RWPE1 (cell line): Measurements from ENCODE around the gene KRT83.

ENCODE experiments used
- CTCF ChIA-PET: fragments of 350-600 bp; sonication (Branson Sonifier 250); formaldehyde crosslinking; extraction: SDS; loops from one replicate; lab custom pipeline; 2021; lab: Yijun Ruan, JAX
- POLR2A ChIA-PET: fragments of 400-600 bp; formaldehyde crosslinking; extraction: SDS; loops from one replicate; lab custom pipeline; 2020; ENCODE audit warnings: antibody characterized with exemption; ENCODE audit not compliant: low non-redundant PET; lab: Yijun Ruan, JAX
- DNase-seq: peaks from one replicate; pipeline ENCODE4 v3.0.0; 2012; ENCODE audit warnings: low spot score
- H3K27ac ChIP-seq: fragments of 450-650 bp; 2 replicates; pipeline ENCODE4 v1.5.1; 2017
- TF ChIP-seq, protein P1 (sequence below): fragments of 450-650 bp; conservative IDR thresholded peaks from 2 replicates; pipeline ENCODE4 v1.5.1; 2017; ENCODE audit warnings: low read depth, mild to moderate bottlenecking

The KRT83 gene

DNA sequence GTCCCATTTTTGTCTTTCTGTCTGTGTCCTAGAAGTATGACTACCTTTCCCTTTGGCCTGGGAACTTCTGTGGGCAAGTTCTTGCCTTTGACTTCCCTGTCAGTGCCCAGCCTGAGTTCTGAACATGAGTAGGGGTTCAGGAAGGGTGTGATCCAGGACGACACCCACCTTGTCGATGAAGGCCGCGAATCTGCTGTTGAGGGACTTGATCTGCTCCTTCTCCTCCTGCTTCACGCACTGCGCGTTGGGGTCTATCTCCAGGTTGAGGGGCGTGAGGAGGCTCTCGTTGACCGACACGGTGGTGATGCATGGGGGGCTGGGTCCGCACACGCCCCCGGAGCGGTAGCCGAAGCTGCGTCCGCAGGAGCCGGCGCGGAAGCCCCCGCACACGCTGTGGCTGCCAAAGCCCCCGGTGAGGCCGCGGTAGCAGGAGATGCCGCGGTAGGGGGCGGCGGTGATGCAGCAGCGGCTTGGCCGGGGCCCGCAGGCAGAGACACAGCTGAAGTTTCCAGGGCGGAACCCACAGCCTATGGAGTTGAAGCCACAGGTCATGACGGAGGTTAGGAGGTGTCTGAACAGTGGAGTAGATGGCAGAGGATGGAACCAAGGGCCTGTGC lies at the start of gene KRT83:
Gene KRT83 (minus strand): TSS at position 615 of the 617 bp plus-strand sequence. CDS start 63 bp downstream, at position 552.
- TF ChIP-seq, protein P1, sequence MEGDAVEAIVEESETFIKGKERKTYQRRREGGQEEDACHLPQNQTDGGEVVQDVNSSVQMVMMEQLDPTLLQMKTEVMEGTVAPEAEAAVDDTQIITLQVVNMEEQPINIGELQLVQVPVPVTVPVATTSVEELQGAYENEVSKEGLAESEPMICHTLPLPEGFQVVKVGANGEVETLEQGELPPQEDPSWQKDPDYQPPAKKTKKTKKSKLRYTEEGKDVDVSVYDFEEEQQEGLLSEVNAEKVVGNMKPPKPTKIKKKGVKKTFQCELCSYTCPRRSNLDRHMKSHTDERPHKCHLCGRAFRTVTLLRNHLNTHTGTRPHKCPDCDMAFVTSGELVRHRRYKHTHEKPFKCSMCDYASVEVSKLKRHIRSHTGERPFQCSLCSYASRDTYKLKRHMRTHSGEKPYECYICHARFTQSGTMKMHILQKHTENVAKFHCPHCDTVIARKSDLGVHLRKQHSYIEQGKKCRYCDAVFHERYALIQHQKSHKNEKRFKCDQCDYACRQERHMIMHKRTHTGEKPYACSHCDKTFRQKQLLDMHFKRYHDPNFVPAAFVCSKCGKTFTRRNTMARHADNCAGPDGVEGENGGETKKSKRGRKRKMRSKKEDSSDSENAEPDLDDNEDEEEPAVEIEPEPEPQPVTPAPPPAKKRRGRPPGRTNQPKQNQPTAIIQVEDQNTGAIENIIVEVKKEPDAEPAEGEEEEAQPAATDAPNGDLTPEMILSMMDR: no peak
- H3K27ac ChIP-seq: no peak within 1 kb of the TSS
- POLR2A ChIA-PET: no interaction called here
- DNase-seq: no peak
- CTCF ChIA-PET: interaction anchor here (0.6 to 1.1 kb wide), 2 partner anchors 43 to 177 kb away, joined by 3 to 5 read pairs; no protein-coding TSS in a partner anchor

DNA sequence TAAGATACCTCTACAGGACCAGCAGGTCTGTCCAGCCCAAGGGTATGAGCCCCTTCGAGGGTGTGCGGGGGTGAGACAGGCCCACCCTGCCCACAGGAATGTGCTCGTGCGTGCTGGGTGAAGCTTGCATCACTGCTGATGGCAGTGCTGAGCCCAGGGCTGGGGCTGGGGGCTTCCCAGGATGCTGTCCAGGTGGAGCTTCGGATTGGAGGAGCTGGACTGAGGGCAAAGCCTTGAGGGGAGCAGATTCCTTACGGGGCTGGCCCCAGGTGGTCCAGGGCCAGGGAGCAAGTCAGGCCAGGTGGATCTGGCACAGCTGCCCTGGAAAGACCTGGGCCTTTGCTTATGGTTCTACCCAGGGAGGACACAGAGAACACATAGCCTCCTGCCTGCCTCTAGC lies 48.6 kb upstream of the KRT83 start:
- TF ChIP-seq, protein P1: no peak
- CTCF ChIA-PET: interaction anchor here (0.7 to 1.7 kb wide), 4 partner anchors 42 to 516 kb away, joined by 3 to 5 read pairs (median 4); no protein-coding TSS in a partner anchor
- DNase-seq: no peak
- POLR2A ChIA-PET: no interaction called here
- H3K27ac ChIP-seq: no peak overlapping the region

DNA sequence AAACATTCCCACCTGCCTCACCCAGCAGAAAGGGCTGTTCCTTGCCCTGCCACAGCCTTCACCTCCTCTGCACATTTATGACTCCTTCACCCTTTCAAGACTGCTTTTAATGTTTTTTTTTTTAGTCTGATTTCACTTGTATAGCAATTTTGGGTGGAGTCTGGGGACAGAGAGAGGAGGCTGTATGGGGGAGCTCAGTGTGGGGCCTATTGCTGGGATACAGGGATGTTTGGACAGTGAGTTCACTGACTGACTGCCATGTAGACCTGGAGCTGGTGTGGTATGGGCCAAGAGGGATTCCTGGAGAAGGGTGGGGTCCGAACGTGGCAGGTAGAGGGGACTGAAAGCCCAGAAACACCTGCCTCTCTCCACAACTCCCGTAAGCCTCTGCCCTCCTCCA lies 48.0 kb upstream of the KRT83 start:
- CTCF ChIA-PET: interaction anchor here (0.7 to 1.5 kb wide), 3 partner anchors 42 to 510 kb away, joined by 3 to 5 read pairs (median 4); no protein-coding TSS in a partner anchor
- TF ChIP-seq, protein P1: no peak
- DNase-seq: no peak
- H3K27ac ChIP-seq: no peak overlapping the region
- POLR2A ChIA-PET: interaction anchor here (0.7 kb wide), 1 partner anchor 183 kb away, joined by 3 read pairs; no protein-coding TSS in a partner anchor

DNA sequence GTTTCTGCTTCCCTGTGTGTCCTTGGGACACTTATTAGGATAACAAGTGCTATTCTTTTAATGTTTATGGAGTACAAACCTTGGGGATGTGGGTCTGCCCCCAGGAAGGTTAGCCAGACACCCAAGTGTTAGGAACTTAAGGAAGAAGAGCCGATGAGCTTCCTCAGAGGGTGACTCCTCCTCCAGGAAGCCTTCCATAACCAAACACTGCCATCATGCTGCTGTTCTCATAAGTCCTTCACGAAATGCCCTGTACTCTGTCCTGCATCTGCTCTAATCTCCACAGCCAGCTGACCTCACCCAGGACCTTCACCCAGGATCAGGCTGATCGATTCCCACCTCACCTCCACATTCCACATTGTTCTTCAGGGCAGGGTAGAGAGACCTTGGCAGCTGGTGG lies 47.3 kb upstream of the KRT83 start:
- TF ChIP-seq, protein P1: no peak

GRCh38 chr12:52367876-52368275 lies 46.7 kb upstream of the KRT83 start:
- POLR2A ChIA-PET: no interaction called here
- no peak overlapping the region for H3K27ac ChIP-seq
- TF ChIP-seq, protein P1: no peak
- CTCF ChIA-PET: no interaction called here
- no peak for DNase-seq

More for the DNA sequence above, 47.3 kb upstream of the KRT83 start:
- ChIA-PET CTCF (interaction anchor here (0.9 kb wide), 2 partner anchors 41 to 166 kb away, joined by 3 to 4 read pairs; no protein-coding TSS in a partner anchor), POLR2A (interaction anchor here (0.7 kb wide), 1 partner anchor 183 kb away, joined by 3 read pairs; no protein-coding TSS in a partner anchor)
- no peak overlapping the region for H3K27ac ChIP-seq
- DNase-seq: no peak

- POLR2A ChIA-PET: no interaction called here
Measured at GRCh38 chr12:52366738-52367485, 45.7 kb upstream of the KRT83 start, which contains the start of gene KRT85. Gene KRT85 (minus strand): TSS chr12:52367481. CDS start chr12:52367405, 76 bp downstream.

More at GRCh38 chr12:52366738-52367485, 45.7 kb upstream of the KRT83 start, which contains the start of gene KRT85:
- H3K27ac ChIP-seq: no peak within 1 kb of the TSS
- DNase-seq: no peak
- CTCF ChIA-PET: interaction anchor here (0.5 to 0.6 kb wide), 2 partner anchors 223 to 233 kb away, joined by 3 read pairs; no protein-coding TSS in a partner anchor
- TF ChIP-seq, protein P1: no peak
